Measurements from ENCODE around the gene BABAM2. TPM values are rescaled to one million over a fixed set of nuclear protein-coding genes. Genes with fewer than 3 reads are reported as not detected.

Gene BABAM2
- total RNA-seq, 1 donor from 2014 or later, result 34.6 TPM

- H3K9me3 Mint-ChIP-seq, result no peaks in the 10 kb centered on the region
- Histone ChIP-seq H3K36me3 (no peaks in the 10 kb centered on the region), H3K27ac (no peak overlapping the region), H2AFZ (replicated peaks) (no peak overlapping the region), H3F3A (ENCODE audit: low read depth) (no peaks in the 10 kb centered on the region), H3K9ac (no peak overlapping the region), H3K4me3 (no peak overlapping the region), H3K79me2 (ENCODE audit: low read depth) (no peaks in the 10 kb centered on the region), H4K20me1 (ENCODE audit: low read depth) (no peaks in the 10 kb centered on the region), H3K27me3 (no peaks in the 10 kb centered on the region), H3K4me1 (peaks cover 13% of the 10 kb centered on the region), H3K4me2 (no peak overlapping the region), H3K9me3 (ENCODE audit: low read depth) (no peaks in the 10 kb centered on the region)
- H3K4me3 Mint-ChIP-seq, result no peak overlapping the region
- peaks cover 26% of the 10 kb centered on the region for H3K4me1 Mint-ChIP-seq
- TF ChIP-seq EZH2 (IDR thresholded peaks at IDR 0.05) (no peak), EZH2phosphoT487 (IDR thresholded peaks at IDR 0.05) (no peak), CTCF (IDR thresholded peaks at IDR 0.05) (no peak)
- no peak for DNase-seq (ENCODE audit: low spot score)
- peak overlapping the region; percentile 60 for H3K27ac Mint-ChIP-seq
- peaks cover 8% of the 10 kb centered on the region for H3K27me3 Mint-ChIP-seq (ENCODE audit: insufficient read depth, low read depth)
- H3K36me3 Mint-ChIP-seq, result no peaks in the 10 kb centered on the region
Measured at GRCh38 chr2:28351621-28352020, 461.1 kb downstream of the BABAM2 start.

GRCh38 chr2:28352104-28352503 lies 461.6 kb downstream of the BABAM2 start:
- H3K27me3 ChIP-seq, result no peaks in the 10 kb centered on the region
- peak overlapping the region; percentile 70 for H2AFZ ChIP-seq (replicated peaks)
- H4K20me1 ChIP-seq (ENCODE audit: low read depth), result no peaks in the 10 kb centered on the region
- no peak overlapping the region for H3K27ac ChIP-seq
- no peaks in the 10 kb centered on the region for H3F3A ChIP-seq (ENCODE audit: low read depth)
- no peaks in the 10 kb centered on the region for H3K9me3 ChIP-seq (ENCODE audit: low read depth)
- peaks cover 23% of the 10 kb centered on the region for H3K4me1 Mint-ChIP-seq
- H3K4me3 ChIP-seq, result no peak overlapping the region
- no peak overlapping the region for H3K4me3 Mint-ChIP-seq
- H3K27me3 Mint-ChIP-seq (ENCODE audit: insufficient read depth, low read depth), result peaks cover 8% of the 10 kb centered on the region
- no peaks in the 10 kb centered on the region for H3K79me2 ChIP-seq (ENCODE audit: low read depth)
- H3K36me3 ChIP-seq, result no peaks in the 10 kb centered on the region
- no peak overlapping the region for H3K4me2 ChIP-seq
- H3K4me1 ChIP-seq, result peaks cover 13% of the 10 kb centered on the region
- H3K27ac Mint-ChIP-seq, result no peak overlapping the region
- DNase-seq (ENCODE audit: low spot score), result no peak
- H3K9ac ChIP-seq, result no peak overlapping the region
- TF ChIP-seq EZH2 (IDR thresholded peaks at IDR 0.05) (no peak), EZH2phosphoT487 (IDR thresholded peaks at IDR 0.05) (no peak), CTCF (IDR thresholded peaks at IDR 0.05) (no peak)
- H3K36me3 Mint-ChIP-seq, result no peaks in the 10 kb centered on the region
- H3K9me3 Mint-ChIP-seq, result no peaks in the 10 kb centered on the region

- Histone ChIP-seq H4K20me1 (ENCODE audit: low read depth) (no peaks in the 10 kb centered on the region), H2AFZ (replicated peaks) (no peak overlapping the region), H3K9ac (no peak overlapping the region), H3K9me3 (ENCODE audit: low read depth) (no peaks in the 10 kb centered on the region), H3F3A (ENCODE audit: low read depth) (no peaks in the 10 kb centered on the region), H3K4me3 (no peak overlapping the region), H3K4me1 (peaks cover 13% of the 10 kb centered on the region), H3K36me3 (no peaks in the 10 kb centered on the region), H3K79me2 (ENCODE audit: low read depth) (no peaks in the 10 kb centered on the region), H3K27ac (no peak overlapping the region), H3K27me3 (no peaks in the 10 kb centered on the region), H3K4me2 (no peak overlapping the region)
- Mint-ChIP-seq H3K36me3 (no peaks in the 10 kb centered on the region), H3K9me3 (no peaks in the 10 kb centered on the region), H3K27ac (peak overlapping the region; percentile 90), H3K4me1 (peaks cover 20% of the 10 kb centered on the region), H3K4me3 (no peak overlapping the region), H3K27me3 (ENCODE audit: insufficient read depth, low read depth) (peaks cover 5% of the 10 kb centered on the region)
- DNase-seq (ENCODE audit: low spot score), result no peak
- TF ChIP-seq CTCF (IDR thresholded peaks at IDR 0.05) (no peak), EZH2 (IDR thresholded peaks at IDR 0.05) (no peak), EZH2phosphoT487 (IDR thresholded peaks at IDR 0.05) (no peak)
Measured at GRCh38 chr2:28352610-28353195, 462.2 kb downstream of the BABAM2 start.

Data from neural progenitor cell (in vitro differentiated cells).